HepG2 (cell line): ENCODE results near the gene PRSS48. TPM values are rescaled to one million over a fixed set of nuclear protein-coding genes. Genes with fewer than 3 reads are reported as not detected.

Source experiments
- AKAP8 ChIP-seq: sonication (generic); formaldehyde crosslinking; IDR thresholded peaks from 2 replicates; pipeline ENCODE4 v1.5.1; 2020; ENCODE audit warnings: mild to moderate bottlenecking, missing genetic modification reagents
- EHMT2 ChIP-seq: fragments of 200-600 bp; sonication (generic); IDR thresholded peaks from 2 replicates; pipeline ENCODE4 v1.7.0; 2017; ENCODE audit warnings: antibody characterized with exemption, low read depth, low read length, borderline replicate concordance
- FOSL1 ChIP-seq: sonication (generic); formaldehyde crosslinking; IDR thresholded peaks from 2 replicates; pipeline ENCODE4 v1.9.0; 2021; ENCODE audit warnings: missing genetic modification reagents, borderline replicate concordance
- HIVEP1 ChIP-seq: sonication (generic); formaldehyde crosslinking; IDR thresholded peaks from 2 replicates; pipeline ENCODE4 v1.4.0; 2020; ENCODE audit warnings: mild to moderate bottlenecking, missing genetic modification reagents
- IRF1 ChIP-seq: sonication (generic); formaldehyde crosslinking; IDR thresholded peaks from 2 replicates; pipeline ENCODE4 v1.4.0; 2020; ENCODE audit warnings: low read depth, mild to moderate bottlenecking, missing genetic modification reagents
- NCOR1 ChIP-seq: fragments of 200-600 bp; sonication (generic); IDR thresholded peaks from 2 replicates; pipeline ENCODE4 v1.7.0; 2017; ENCODE audit warnings: antibody characterized with exemption, low read length, borderline replicate concordance
- NR0B2 ChIP-seq: sonication (generic); formaldehyde crosslinking; IDR thresholded peaks from 2 replicates; pipeline ENCODE4 v1.4.0; 2020; ENCODE audit warnings: mild to moderate bottlenecking, missing genetic modification reagents
- PHF5A ChIP-seq: IDR thresholded peaks from one replicate; pipeline ENCODE4 v1.6.1; 2018; ENCODE audit warnings: low read depth, missing genetic modification reagents; ENCODE audit not compliant: unreplicated experiment
- STAG1 ChIP-seq: sonication (generic); formaldehyde crosslinking; IDR thresholded peaks from 2 replicates; pipeline ENCODE4 v1.4.0; 2020; ENCODE audit warnings: missing genetic modification reagents
- ZMYM3 ChIP-seq: sonication (generic); formaldehyde crosslinking; IDR thresholded peaks from 2 replicates; pipeline ENCODE4 v1.5.1; 2020; ENCODE audit warnings: mild to moderate bottlenecking, missing genetic modification reagents
- ZNF12 ChIP-seq: sonication (generic); formaldehyde crosslinking; IDR thresholded peaks from 2 replicates; pipeline ENCODE4 v1.5.0; 2020; ENCODE audit warnings: missing genetic modification reagents
- ZNF33B ChIP-seq: sonication (generic); formaldehyde crosslinking; IDR thresholded peaks from 2 replicates; pipeline ENCODE4 v1.5.1; 2020; ENCODE audit warnings: mild to moderate bottlenecking, missing genetic modification reagents
- ZNF558 ChIP-seq: sonication (generic); formaldehyde crosslinking; IDR thresholded peaks from 2 replicates; pipeline ENCODE4 v1.9.0; 2022; ENCODE audit warnings: mild to moderate bottlenecking, missing genetic modification reagents, borderline replicate concordance
- ZNF713 ChIP-seq: sonication (generic); formaldehyde crosslinking; IDR thresholded peaks from 2 replicates; pipeline ENCODE4 v1.4.0; 2020; ENCODE audit warnings: mild to moderate bottlenecking, missing genetic modification reagents
- ZNF747 ChIP-seq: sonication (generic); formaldehyde crosslinking; IDR thresholded peaks from 2 replicates; pipeline ENCODE4 v1.8.1; 2023; ENCODE audit warnings: missing genetic modification reagents, mild to moderate bottlenecking, borderline replicate concordance
- ZNF788 ChIP-seq: sonication (generic); formaldehyde crosslinking; IDR thresholded peaks from 2 replicates; pipeline ENCODE4 v1.5.0; 2020; ENCODE audit warnings: mild to moderate bottlenecking, missing genetic modification reagents, borderline replicate concordance
- polyA plus RNA-seq, 8 experiments: library from polyadenylated mRNA; depleted of rRNA in 3 of 8; stranded (reverse) in 7 of 8; unstranded in 1 of 8; fragments of >200 nt; fragmentation: Illumina TruSeq in 4 of 8; extraction: Trizol in 4 of 8; gene quantifications; 2 replicates each; pipeline versions ENCODE4 v1.2.1 to v1.2.3, GENCODE V29; 2011 to 2016; ENCODE audit warnings: low read depth in 4 of 8, missing spikeins in 1 of 8, mixed read lengths in 1 of 8; ENCODE audit not compliant: insufficient read depth in 1 of 8
- total RNA-seq, 5 experiments: library from RNA; depleted of rRNA; stranded (reverse); fragments of >200 nt; fragmentation: Illumina TruSeq; extraction: Trizol; gene quantifications; 2 replicates each; pipeline ENCODE4 v1.2.3, GENCODE V29; 2016; ENCODE audit warnings: low read depth in 1 of 5
- TF ChIP-seq, protein P1 (sequence below): sonication (generic); formaldehyde crosslinking; conservative IDR thresholded peaks from 2 replicates; pipeline ENCODE4 v1.4.0; 2020; ENCODE audit warnings: missing genetic modification reagents
- TF ChIP-seq, protein P2 (sequence below): sonication (generic); formaldehyde crosslinking; IDR thresholded peaks from 2 replicates; pipeline ENCODE4 v1.4.0; 2020; ENCODE audit warnings: missing genetic modification reagents

The PRSS48 gene
- total and polyA plus RNA-seq, 2 of the 13 experiments (the other 11 are each of a cell fraction or from before 2014, with no cell fraction given): not detected

- TF ChIP-seq, protein P1, sequence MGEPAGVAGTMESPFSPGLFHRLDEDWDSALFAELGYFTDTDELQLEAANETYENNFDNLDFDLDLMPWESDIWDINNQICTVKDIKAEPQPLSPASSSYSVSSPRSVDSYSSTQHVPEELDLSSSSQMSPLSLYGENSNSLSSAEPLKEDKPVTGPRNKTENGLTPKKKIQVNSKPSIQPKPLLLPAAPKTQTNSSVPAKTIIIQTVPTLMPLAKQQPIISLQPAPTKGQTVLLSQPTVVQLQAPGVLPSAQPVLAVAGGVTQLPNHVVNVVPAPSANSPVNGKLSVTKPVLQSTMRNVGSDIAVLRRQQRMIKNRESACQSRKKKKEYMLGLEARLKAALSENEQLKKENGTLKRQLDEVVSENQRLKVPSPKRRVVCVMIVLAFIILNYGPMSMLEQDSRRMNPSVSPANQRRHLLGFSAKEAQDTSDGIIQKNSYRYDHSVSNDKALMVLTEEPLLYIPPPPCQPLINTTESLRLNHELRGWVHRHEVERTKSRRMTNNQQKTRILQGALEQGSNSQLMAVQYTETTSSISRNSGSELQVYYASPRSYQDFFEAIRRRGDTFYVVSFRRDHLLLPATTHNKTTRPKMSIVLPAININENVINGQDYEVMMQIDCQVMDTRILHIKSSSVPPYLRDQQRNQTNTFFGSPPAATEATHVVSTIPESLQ (CRISPR knock-in tag): no peak
- 0 out of 2 replicates have a peak, but pooled peaks have one; percentile 2 for TF ChIP-seq IRF1
- no peak for TF ChIP-seq ZNF788 (CRISPR knock-in tag)
- no peak for TF ChIP-seq PHF5A (CRISPR knock-in tag)
- TF ChIP-seq ZNF33B: no peak
- no peak for TF ChIP-seq ZMYM3 (CRISPR knock-in tag)
- no peak for TF ChIP-seq ZNF713 (CRISPR knock-in tag)
- TF ChIP-seq ZNF558 (CRISPR knock-in tag): 0 out of 2 replicates have a peak, but pooled peaks have one; percentile 31
- peak; percentile 78; the same call in 1 of the 2 replicates for TF ChIP-seq EHMT2
- no peak; the same call in 1 of the 2 replicates for TF ChIP-seq ZNF747
- TF ChIP-seq HIVEP1 (CRISPR knock-in tag): peak; percentile 85; the same call in 1 of the 2 replicates
- 0 out of 2 replicates have a peak, but pooled peaks have one; percentile 9 for TF ChIP-seq NR0B2 (CRISPR knock-in tag)
- TF ChIP-seq, protein P2, sequence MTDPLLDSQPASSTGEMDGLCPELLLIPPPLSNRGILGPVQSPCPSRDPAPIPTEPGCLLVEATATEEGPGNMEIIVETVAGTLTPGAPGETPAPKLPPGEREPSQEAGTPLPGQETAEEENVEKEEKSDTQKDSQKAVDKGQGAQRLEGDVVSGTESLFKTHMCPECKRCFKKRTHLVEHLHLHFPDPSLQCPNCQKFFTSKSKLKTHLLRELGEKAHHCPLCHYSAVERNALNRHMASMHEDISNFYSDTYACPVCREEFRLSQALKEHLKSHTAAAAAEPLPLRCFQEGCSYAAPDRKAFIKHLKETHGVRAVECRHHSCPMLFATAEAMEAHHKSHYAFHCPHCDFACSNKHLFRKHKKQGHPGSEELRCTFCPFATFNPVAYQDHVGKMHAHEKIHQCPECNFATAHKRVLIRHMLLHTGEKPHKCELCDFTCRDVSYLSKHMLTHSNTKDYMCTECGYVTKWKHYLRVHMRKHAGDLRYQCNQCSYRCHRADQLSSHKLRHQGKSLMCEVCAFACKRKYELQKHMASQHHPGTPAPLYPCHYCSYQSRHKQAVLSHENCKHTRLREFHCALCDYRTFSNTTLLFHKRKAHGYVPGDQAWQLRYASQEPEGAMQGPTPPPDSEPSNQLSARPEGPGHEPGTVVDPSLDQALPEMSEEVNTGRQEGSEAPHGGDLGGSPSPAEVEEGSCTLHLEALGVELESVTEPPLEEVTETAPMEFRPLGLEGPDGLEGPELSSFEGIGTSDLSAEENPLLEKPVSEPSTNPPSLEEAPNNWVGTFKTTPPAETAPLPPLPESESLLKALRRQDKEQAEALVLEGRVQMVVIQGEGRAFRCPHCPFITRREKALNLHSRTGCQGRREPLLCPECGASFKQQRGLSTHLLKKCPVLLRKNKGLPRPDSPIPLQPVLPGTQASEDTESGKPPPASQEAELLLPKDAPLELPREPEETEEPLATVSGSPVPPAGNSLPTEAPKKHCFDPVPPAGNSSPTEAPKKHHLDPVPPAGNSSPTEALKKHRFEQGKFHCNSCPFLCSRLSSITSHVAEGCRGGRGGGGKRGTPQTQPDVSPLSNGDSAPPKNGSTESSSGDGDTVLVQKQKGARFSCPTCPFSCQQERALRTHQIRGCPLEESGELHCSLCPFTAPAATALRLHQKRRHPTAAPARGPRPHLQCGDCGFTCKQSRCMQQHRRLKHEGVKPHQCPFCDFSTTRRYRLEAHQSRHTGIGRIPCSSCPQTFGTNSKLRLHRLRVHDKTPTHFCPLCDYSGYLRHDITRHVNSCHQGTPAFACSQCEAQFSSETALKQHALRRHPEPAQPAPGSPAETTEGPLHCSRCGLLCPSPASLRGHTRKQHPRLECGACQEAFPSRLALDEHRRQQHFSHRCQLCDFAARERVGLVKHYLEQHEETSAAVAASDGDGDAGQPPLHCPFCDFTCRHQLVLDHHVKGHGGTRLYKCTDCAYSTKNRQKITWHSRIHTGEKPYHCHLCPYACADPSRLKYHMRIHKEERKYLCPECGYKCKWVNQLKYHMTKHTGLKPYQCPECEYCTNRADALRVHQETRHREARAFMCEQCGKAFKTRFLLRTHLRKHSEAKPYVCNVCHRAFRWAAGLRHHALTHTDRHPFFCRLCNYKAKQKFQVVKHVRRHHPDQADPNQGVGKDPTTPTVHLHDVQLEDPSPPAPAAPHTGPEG (CRISPR knock-in tag): no peak
- TF ChIP-seq AKAP8 (CRISPR knock-in tag): no peak
- no peak for TF ChIP-seq STAG1 (CRISPR knock-in tag)
- 0 out of 2 replicates have a peak, but pooled peaks have one; percentile 0 for TF ChIP-seq ZNF12
- TF ChIP-seq FOSL1 (CRISPR knock-in tag): no peak
- peak; percentile 14; the same call in 1 of the 2 replicates for TF ChIP-seq NCOR1
These were observed 48.9 kb downstream of the PRSS48 start (continued) for GRCh38 chr4:151325949-151326246.
